HG02571 (cell line): ENCODE data around the gene PSMF1.
"Not testable (repeated sequence)": the region's sequence is repeated elsewhere in the genome, so short reads cannot be mapped to it uniquely, and the experiment has no call there.

Source experiments
- ATAC-seq: cut with Tn5 transposase; IDR thresholded peaks from one replicate; pipeline ENCODE4 v1.9.1; 2021; ENCODE audit warnings: mild to moderate bottlenecking, moderate library complexity; ENCODE audit not compliant: unreplicated experiment

PSMF1 gene

GRCh38 chr20:1122388-1123315, 4.2 kb downstream of the PSMF1 start:
- ATAC-seq: no peak

- no peak for ATAC-seq
Observed at GRCh38 chr20:1123666-1124065, 5.3 kb downstream of the PSMF1 start.

GRCh38 chr20:1124421-1124820, 6.0 kb downstream of the PSMF1 start:
- no peak for ATAC-seq

GRCh38 chr20:1125277-1125676, 6.9 kb downstream of the PSMF1 start:
- ATAC-seq: no peak

GRCh38 chr20:1127840-1128239, 9.4 kb downstream of the PSMF1 start:
- ATAC-seq: no peak

- no peak for ATAC-seq
Observed at GRCh38 chr20:1130058-1130694, 11.8 kb downstream of the PSMF1 start.

- no peak for ATAC-seq
Observed at GRCh38 chr20:1130847-1131246, 12.4 kb downstream of the PSMF1 start.

GRCh38 chr20:1131354-1131753, 13.0 kb downstream of the PSMF1 start:
- no peak for ATAC-seq

GRCh38 chr20:1134355-1134754, 16.0 kb downstream of the PSMF1 start:
- no peak for ATAC-seq

GRCh38 chr20:1134836-1135235, 16.4 kb downstream of the PSMF1 start:
- no peak for ATAC-seq

- no peak for ATAC-seq
Observed at GRCh38 chr20:1137236-1137635, 18.8 kb downstream of the PSMF1 start.

- no peak for ATAC-seq
Observed at GRCh38 chr20:1144401-1145172, 26.2 kb downstream of the PSMF1 start.

- no peak for ATAC-seq
Observed at GRCh38 chr20:1146957-1147356, 28.6 kb downstream of the PSMF1 start.

GRCh38 chr20:1149812-1150211, 31.4 kb downstream of the PSMF1 start:
- ATAC-seq: not testable (repeated sequence)

- ATAC-seq: no peak
Observed at GRCh38 chr20:1150218-1150617, 31.8 kb downstream of the PSMF1 start.

- no peak for ATAC-seq
Observed at GRCh38 chr20:1150968-1151367, 32.6 kb downstream of the PSMF1 start.

GRCh38 chr20:1154226-1154625, 35.8 kb downstream of the PSMF1 start:
- no peak for ATAC-seq

GRCh38 chr20:1154691-1155090, 36.3 kb downstream of the PSMF1 start:
- no peak for ATAC-seq

GRCh38 chr20:1155342-1155741, 36.9 kb downstream of the PSMF1 start:
- ATAC-seq: no peak

GRCh38 chr20:1160496-1160895, 42.1 kb downstream of the PSMF1 start:
- ATAC-seq: no peak

GRCh38 chr20:1160991-1161390, 42.6 kb downstream of the PSMF1 start:
- no peak for ATAC-seq
